HEK293T (cell line): ENCODE measurements around the gene CADM2.

Experiments used
- ARNT ChIP-seq: fragments of 450-650 bp; IDR thresholded peaks from 2 replicates; pipeline ENCODE4 v1.6.1; 2017; ENCODE audit warnings: mild to moderate bottlenecking
- BHLHE40 ChIP-seq: fragments of 450-650 bp; IDR thresholded peaks from 2 replicates; pipeline ENCODE4 v1.6.1; 2016; ENCODE audit warnings: mild to moderate bottlenecking, moderate library complexity, borderline replicate concordance
- CTBP1 ChIP-seq: fragments of 450-650 bp; IDR thresholded peaks from 2 replicates; pipeline ENCODE4 v1.6.1; 2016; ENCODE audit warnings: borderline replicate concordance
- ELF4 ChIP-seq: fragments of 450-650 bp; IDR thresholded peaks from 2 replicates; pipeline ENCODE4 v1.6.1; 2017; ENCODE audit warnings: antibody characterized with exemption
- FOXA1 ChIP-seq: fragments of 450-650 bp; IDR thresholded peaks from 2 replicates; pipeline ENCODE4 v1.6.1; 2016; ENCODE audit warnings: mild to moderate bottlenecking
- HDGF ChIP-seq: fragments of 450-650 bp; IDR thresholded peaks from 2 replicates; pipeline ENCODE4 v1.6.1; 2017; ENCODE audit warnings: antibody characterized with exemption, borderline replicate concordance
- L3MBTL2 ChIP-seq: fragments of 450-650 bp; conservative IDR thresholded peaks from 2 replicates; pipeline ENCODE4 v1.6.1; 2016; ENCODE audit warnings: mild to moderate bottlenecking
- NFRKB ChIP-seq: fragments of 450-650 bp; IDR thresholded peaks from 2 replicates; pipeline ENCODE4 v1.6.1; 2016; ENCODE audit warnings: mild to moderate bottlenecking, moderate library complexity
- SP1 ChIP-seq: fragments of 450-650 bp; IDR thresholded peaks from 2 replicates; pipeline ENCODE4 v1.6.1; 2017
- TARDBP ChIP-seq: fragments of 450-650 bp; IDR thresholded peaks from 2 replicates; pipeline ENCODE4 v1.6.1; 2016
- TF ChIP-seq, protein P1 (sequence below): fragments of 450-650 bp; IDR thresholded peaks from 2 replicates; pipeline ENCODE4 v1.6.1; 2016

DNA sequence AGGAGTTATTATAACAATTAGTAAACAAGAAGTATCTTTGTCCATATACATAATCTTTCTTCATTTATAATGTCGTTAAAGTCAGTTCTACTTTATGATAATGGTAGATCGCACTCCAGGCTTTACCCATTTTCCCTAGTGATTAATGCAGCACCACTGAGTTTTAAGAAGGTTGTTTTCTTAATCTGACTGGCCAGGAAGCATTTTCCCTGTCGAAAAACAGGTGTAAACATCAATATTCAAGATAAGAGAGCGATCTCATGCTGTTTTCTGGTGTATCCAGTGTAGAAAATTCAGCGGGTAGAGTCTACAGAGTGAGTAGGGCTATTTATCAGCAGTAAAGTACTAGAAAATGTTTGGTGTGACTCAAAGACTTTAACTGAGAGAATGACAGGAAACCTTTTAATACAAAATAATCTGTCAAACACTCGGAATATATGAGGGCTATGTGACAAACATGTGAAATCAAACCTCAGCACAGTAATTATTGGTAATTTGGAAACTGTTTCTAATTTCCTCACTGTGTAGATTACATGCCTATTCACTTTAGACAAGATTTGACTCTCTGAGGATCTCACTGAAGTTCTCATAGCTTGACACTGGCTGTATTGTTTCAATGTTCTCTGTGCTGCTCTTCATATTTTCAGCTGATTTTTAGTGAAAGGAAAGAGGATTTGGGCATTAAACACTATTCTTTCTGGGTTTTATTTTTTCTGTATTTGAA is 1019.0 kb downstream of the CADM2 start:
- no peak for TF ChIP-seq ELF4
- TF ChIP-seq NFRKB = no peak
- TF ChIP-seq BHLHE40 = no peak
- no peak for TF ChIP-seq FOXA1
- peak; percentile 79; the same call in 1 of the 2 replicates for TF ChIP-seq CTBP1
- TF ChIP-seq, protein P1, sequence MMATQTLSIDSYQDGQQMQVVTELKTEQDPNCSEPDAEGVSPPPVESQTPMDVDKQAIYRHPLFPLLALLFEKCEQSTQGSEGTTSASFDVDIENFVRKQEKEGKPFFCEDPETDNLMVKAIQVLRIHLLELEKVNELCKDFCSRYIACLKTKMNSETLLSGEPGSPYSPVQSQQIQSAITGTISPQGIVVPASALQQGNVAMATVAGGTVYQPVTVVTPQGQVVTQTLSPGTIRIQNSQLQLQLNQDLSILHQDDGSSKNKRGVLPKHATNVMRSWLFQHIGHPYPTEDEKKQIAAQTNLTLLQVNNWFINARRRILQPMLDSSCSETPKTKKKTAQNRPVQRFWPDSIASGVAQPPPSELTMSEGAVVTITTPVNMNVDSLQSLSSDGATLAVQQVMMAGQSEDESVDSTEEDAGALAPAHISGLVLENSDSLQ = peak; percentile 82
- TF ChIP-seq TARDBP = no peak
- TF ChIP-seq L3MBTL2 = no peak
- no peak for TF ChIP-seq HDGF
- no peak for TF ChIP-seq SP1
- no peak for TF ChIP-seq ARNT
